H54 (cell line): Measurements from ENCODE around the gene RALGDS.

ENCODE experiments used
- DNase-seq: peaks from one replicate; pipeline ENCODE4 v3.0.0; 2011; ENCODE audit warnings: low spot score, mixed read lengths; ENCODE audit not compliant: insufficient read length
- FAIRE-seq: peaks from 3 replicates; lab custom pipeline; 2011; peaks lifted over from hg19 to GRCh38; lab: Jason Lieb, UNC
- POLR2A ChIP-seq: IDR thresholded peaks from 2 replicates; pipeline ENCODE4 v1.6.1; 2011; ENCODE audit warnings: low read depth, mild to moderate bottlenecking, low read length

The RALGDS gene

DNA sequence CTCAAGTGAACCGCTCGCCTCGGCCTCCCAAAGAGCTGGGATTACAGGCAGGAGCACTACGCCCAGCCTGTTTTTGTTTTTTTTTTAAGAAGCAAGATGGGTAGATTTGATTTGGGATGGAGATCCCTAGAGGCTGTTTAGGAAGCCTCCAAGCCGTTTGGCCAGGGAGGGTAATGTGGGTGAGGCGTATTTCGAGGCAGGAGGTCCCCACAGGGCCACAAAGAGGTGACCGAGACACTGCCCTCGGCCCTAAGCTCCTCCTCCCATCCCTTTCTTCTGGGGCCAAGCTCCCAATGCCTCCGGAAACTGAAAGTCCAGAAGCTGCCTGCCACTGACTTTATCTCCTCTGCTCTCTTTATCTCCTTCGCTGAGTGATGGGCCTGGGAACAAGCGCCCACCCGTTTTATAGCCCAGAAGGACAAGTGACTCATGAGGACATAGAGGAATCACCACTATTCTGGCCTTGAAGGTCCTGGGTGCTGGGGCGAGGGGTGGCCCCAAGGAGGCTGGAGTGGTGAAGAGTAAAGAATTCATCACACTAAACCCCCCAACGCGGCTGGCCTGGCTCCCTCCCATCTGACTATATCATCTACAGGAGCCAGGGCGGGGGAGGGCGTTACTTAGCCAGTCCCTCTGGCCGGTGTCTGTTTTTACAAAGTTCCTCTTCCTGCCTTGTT, 2.0 kb upstream of the RALGDS start:
- no peak for DNase-seq
- no peak for FAIRE-seq
- no peak for TF ChIP-seq POLR2A

- DNase-seq, result no peak
- TF ChIP-seq POLR2A, result no peak
- no peak for FAIRE-seq
Measured at GRCh38 chr9:133122605-133122934, 1.5 kb upstream of the RALGDS start.

- no peak for FAIRE-seq
- TF ChIP-seq POLR2A, result no peak
- DNase-seq, result no peak
Measured at GRCh38 chr9:133121915-133122550, 993 bp upstream of the RALGDS start.

- peak; percentile 57; the same call in 1 of the 2 replicates for TF ChIP-seq POLR2A
- DNase-seq (no peak), FAIRE-seq (no peak)
Measured at GRCh38 chr9:133120501-133121197, 391 bp downstream of the RALGDS start.

GRCh38 chr9:133119846-133120500, 1.1 kb downstream of the RALGDS start:
- no peak for TF ChIP-seq POLR2A
- DNase-seq (no peak), FAIRE-seq (no peak)

- FAIRE-seq, result no peak
- DNase-seq, result no peak
- TF ChIP-seq POLR2A, result no peak
Measured at GRCh38 chr9:133119103-133119845, 1.8 kb downstream of the RALGDS start.

- no peak for FAIRE-seq
- TF ChIP-seq POLR2A, result no peak
Measured at GRCh38 chr9:133118568-133118967, 2.5 kb downstream of the RALGDS start.

GRCh38 chr9:133118179-133118520, 2.9 kb downstream of the RALGDS start:
- DNase-seq, result no peak
- no peak for TF ChIP-seq POLR2A
- no peak for FAIRE-seq

More at GRCh38 chr9:133118568-133118967, 2.5 kb downstream of the RALGDS start:
- DNase-seq, result no peak

- no peak for FAIRE-seq
- no peak for TF ChIP-seq POLR2A
- no peak for DNase-seq
Measured at GRCh38 chr9:133117271-133118178, 3.5 kb downstream of the RALGDS start.

- DNase-seq (no peak), FAIRE-seq (no peak)
- TF ChIP-seq POLR2A, result no peak
Measured at GRCh38 chr9:133116346-133117231, 4.5 kb downstream of the RALGDS start.

DNA sequence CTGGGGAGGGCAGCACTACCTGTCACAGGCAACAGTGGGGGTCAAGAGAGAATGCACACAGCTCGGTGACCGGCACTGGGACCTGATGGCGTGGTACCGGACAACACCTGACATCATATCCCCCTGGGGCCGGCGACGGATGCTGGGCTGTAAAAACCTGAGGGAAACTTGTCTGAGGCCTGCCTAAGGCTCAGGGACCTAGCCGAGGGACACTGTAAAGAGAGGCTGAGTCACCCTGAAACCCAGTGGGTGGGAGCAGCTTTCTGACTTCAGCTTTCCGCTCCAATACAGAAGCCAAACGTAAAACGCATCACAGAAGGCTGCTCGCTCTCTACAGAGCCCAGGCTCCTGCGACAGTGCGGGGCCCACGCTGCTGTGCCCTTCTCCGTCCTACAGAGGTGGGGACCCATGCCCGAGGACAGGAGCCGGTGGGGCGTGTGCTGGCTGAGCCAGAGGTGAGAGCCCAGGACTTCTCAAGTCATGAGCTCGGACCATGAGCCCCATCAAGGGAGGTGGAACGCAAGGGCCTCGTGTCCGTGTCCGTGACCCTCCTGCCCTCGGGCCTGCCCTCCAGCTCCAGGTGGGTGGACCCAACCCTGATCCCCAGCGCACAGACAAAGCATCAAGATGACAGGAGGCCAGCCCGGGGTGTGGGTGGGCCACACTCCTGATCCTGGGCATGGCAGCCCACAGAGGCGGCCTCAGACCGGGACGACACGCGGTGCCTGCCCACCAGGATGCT, 5.3 kb downstream of the RALGDS start:
- peak; percentile 98 for DNase-seq

More for the DNA sequence above, 5.3 kb downstream of the RALGDS start:
- FAIRE-seq, result peak; percentile 84
- TF ChIP-seq POLR2A, result no peak
